Tibial nerve (tissue), 4 donors: ENCODE data around the gene RAB11A.

Experiments
- CTCF ChIP-seq, 5 experiments: fragments of 200-600 bp in 3 of 5; fragments of 450-650 bp in 2 of 5; sonication (generic) in 3 of 5; IDR thresholded peaks; one replicate each; pipeline ENCODE4 v1.5.1; 2016 to 2019; ENCODE audit warnings: antibody characterized with exemption in 5 of 5, mild to moderate bottlenecking in 3 of 5, moderate library complexity in 2 of 5
- EP300 ChIP-seq, 2 donors: sonication (generic); formaldehyde crosslinking; IDR thresholded peaks; one replicate each; pipeline ENCODE4 v1.6.1; 2017; ENCODE audit warnings: antibody characterized with exemption in 2 of 2, mild to moderate bottlenecking in 1 of 2
- POLR2A ChIP-seq, 2 donors: fragments of 450-650 bp; IDR thresholded peaks; one replicate each; pipeline ENCODE4 v1.6.1; 2017; ENCODE audit warnings: antibody characterized with exemption in 2 of 2, mild to moderate bottlenecking in 2 of 2, moderate library complexity in 2 of 2

GRCh38 chr15:65896236-65896635 lies 26.9 kb downstream of the RAB11A start:
- TF ChIP-seq CTCF (IDR thresholded peaks at IDR 0.05) (no peak), POLR2A (IDR thresholded peaks at IDR 0.05) (no peak), EP300 (IDR thresholded peaks at IDR 0.05) (no peak)
